GM21786 (cell line): ENCODE measurements around the gene HAGHL.
A peak's percentile ranks its signal among the peaks of the same experiment; 100 is the strongest.
"Not testable (repeated sequence)": the region's sequence is repeated elsewhere in the genome, so short reads cannot be mapped to it uniquely, and the experiment has no call there.

Experiments used
- ATAC-seq: cut with Tn5 transposase; IDR thresholded peaks from one replicate; pipeline ENCODE4 v1.9.1; 2021; ENCODE audit not compliant: unreplicated experiment

The HAGHL gene

DNA sequence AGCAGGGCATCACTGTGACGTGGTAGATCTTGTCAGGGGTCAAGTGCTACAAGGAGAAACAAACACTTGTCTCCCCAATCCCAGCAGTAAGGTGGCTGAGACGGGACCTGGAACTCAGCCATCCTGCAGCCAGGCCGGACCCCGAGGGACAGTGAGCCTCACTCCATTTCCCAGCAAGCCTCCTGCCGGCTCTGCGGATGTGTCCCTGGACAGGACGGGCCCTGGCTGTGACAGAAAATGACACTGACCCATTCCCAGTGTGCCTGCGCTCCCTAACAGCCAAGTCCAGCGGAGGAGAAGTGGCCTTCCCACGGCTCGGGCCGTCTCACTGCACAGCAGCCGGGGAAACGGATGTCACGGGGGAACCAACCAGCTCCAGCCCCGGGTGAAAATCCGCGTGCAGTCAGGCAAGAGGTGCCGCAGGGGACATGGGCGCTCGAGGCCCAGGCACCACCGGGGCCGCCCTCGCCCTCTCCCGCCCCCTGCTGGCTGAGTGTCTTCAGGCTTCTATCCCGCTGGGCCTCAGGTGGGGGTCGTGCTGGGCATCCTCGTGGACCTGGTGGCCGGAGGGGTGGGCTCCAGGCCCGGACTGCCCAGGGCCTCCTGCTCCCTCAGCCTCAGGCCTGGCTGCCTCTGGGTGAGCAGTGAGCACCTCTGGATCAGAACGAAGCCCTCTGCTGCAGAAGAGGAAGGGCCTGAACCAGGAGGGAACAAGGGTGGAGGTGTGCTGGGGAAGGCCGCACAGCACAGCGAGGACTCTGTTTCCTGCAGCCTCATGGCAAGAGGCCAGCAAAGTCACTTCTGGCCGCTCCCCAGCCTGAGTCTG, 6.7 kb downstream of the HAGHL start:
- ATAC-seq: no peak

DNA sequence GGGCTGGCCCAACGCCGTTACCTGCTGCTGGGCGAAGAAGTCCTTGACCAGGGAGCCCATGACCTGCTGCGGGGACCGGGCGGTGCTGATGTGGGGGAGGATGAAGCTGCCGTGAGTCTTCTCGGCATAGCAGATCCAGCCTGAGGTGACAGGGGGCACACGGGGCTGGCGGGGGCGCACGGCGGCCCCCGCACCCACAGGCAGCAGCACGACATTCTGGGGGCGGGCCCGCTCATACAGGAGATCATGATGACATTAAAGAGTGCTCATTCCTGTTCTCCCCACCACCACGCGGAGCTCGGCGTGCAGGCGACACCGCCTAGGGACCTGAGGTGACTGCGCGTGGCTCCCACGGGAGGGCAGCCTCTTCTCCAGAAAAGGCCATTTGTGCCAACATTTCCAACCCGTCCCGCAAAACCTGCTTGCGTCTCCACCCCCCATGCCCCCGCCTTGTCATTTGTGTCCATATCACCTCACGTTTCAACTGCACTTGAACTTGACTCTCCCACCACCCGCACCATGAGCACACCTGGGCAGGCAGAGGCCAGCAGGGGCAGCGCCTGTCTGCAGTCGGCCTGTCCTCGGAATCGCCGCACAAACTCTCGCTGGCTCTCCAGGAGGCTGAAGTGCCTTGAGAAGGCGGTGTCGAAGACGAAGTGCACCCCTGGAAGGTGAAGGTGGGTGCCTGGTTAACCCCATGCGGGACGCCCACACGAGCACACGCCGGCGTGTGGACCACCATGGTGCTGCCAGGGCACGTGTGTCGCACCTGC, 7.5 kb downstream of the HAGHL start:
- ATAC-seq: no peak

- ATAC-seq: no peak
Observed at GRCh38 chr16:734981-735881, 8.3 kb downstream of the HAGHL start.

DNA sequence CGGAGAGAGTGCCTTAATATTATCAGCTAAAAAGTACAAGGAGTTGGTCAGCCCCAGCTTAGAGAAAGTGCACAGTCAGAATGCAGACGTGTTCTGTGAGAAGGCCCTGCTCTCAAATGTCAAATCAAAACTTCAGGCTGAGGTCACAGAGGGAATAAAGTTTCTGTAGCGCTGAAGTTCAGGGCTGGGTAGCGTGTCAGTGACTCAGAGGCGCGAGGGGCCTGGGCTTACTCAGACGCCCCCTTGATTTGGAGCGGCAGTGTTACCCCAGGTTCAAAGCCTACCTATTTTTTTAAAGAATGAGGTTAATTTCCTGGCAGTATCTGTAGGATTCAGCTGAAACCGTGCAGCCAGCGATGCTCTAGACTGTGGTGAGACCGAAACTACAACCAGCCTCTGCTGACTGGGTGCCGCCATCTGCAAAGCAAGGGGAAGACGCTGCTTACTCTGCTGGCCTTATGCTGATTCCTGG, 9.1 kb downstream of the HAGHL start:
- ATAC-seq: no peak

GRCh38 chr16:736936-737481, 10.1 kb downstream of the HAGHL start:
- ATAC-seq: no peak

- ATAC-seq: no peak
Observed at GRCh38 chr16:739560-740458, 12.9 kb downstream of the HAGHL start.

GRCh38 chr16:740459-740763, 13.5 kb downstream of the HAGHL start:
- ATAC-seq: no peak

DNA sequence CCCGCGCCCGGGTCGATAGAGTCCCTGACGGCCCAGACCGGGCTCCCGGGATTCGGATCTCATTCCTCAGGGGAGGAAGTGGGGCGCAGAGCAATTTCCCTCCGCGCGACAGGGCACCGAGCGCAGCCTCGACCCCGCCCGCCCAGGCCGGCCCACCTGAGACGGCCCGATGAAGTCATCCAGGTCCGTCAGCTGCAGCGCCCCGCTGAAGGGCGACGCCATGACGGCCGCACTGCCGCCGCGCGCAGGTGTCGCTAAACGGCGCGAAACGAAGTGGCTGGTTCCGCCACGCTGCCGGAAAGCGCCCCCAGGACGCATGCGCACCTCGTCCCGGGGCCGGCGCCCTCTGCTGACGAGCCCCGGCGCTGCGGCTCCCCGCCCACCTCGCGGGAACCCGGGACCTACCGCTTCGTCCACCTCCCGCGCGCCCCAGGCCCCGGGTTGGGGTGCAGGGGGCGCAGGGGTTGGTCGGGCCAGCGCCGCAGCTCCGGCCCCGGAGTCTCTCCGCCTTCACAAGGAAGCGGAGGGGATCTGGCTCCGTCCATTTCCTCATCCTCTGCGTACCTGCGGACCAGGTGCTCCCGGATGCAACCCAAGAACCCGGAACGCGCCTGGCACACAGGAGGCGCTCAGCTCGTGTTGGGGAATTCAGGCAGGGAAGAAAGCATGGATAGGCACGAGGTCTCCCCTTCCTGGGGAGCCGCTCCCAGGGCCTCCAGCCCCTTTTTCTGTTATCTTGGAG, 14.0 kb downstream of the HAGHL start, which contains the start of gene CIAO3:
Gene CIAO3 (minus strand): TSS at position 234 of the 742 bp plus-strand sequence. CDS start 12 bp downstream, at position 222.
- ATAC-seq: peak; percentile 54

GRCh38 chr16:741986-742629, 15.2 kb downstream of the HAGHL start:
- ATAC-seq: no peak

GRCh38 chr16:742894-743293, 16.0 kb downstream of the HAGHL start:
- not testable (repeated sequence) for ATAC-seq

DNA sequence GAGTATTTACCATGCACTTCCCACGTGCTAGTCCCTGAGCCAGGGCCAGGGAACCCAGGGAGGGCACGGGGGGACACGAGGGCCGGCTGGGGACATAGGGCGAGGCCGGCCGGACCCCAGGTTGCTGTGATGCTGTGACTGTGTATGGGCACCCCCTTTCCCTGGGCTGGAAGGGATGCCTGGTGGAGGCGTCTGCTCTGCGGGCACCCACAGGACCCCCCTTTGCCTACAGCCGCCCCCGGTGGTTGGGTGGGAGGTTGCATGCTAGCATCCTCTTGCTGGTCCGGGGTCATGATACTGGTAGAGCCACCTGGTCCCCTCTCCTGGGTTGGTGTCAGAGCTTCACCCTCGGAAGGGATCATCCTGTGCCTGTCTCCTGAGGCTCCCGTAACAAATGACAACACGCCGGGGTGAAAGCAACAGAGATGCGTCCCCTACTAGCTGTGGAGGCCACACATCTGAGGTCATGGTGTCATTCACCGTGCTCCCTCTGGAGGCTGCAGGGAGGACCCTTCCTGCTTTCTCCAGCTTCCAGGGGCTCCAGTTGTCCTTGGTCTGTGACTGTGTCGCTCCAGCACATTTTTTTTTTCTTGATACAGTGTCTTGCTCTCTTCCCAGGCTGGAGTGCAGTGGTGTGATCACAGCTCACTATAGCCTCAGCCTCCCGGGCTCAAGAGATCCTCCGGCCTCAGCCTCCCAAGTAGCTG, 17.0 kb downstream of the HAGHL start:
- ATAC-seq: no peak

GRCh38 chr16:745739-746138, 18.8 kb downstream of the HAGHL start:
- ATAC-seq: no peak

GRCh38 chr16:746637-747036, 19.7 kb downstream of the HAGHL start:
- no peak for ATAC-seq

GRCh38 chr16:747978-748746, 21.3 kb downstream of the HAGHL start:
- ATAC-seq: no peak

- ATAC-seq: no peak
Observed at GRCh38 chr16:749010-749409, 22.1 kb downstream of the HAGHL start.

DNA sequence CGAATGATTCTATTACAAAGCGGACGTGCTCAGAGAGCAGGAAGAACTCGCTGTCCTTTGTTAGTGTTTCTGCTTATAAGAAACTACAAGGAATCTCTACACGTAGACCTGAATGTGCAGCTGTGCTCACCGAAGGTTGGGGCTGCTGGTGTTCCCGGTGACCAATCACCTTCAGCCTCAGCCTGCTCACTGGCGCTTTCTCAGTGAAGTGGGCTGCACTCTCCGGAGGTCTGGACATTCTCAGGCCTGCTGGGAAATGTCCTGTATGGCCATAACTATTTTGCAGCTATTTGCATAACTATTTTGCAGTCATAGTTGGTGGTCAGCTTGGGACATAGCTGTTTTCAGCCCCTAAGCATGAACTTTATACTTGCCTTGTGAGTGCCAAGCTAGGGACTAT, 23.6 kb downstream of the HAGHL start:
- no peak for ATAC-seq
